GM23248 (cell line): ENCODE measurements around the gene GNG2. TPM values are rescaled to one million over a fixed set of nuclear protein-coding genes. Genes with fewer than 3 reads are reported as not detected.

ENCODE experiments used
- DNase-seq: peaks from one replicate; pipeline ENCODE4 v3.0.0-alpha.2; 2015
- H2AFZ ChIP-seq: fragments of 200-600 bp; sonication (generic); 2 replicates; pipeline ENCODE4 v1.6.1; 2016; ENCODE audit warnings: antibody characterized with exemption
- H3F3A ChIP-seq: fragments of 200-600 bp; sonication (generic); 2 replicates; pipeline ENCODE4 v1.6.1; 2016; ENCODE audit warnings: mild to moderate bottlenecking, antibody characterized with exemption, mixed run types; ENCODE audit not compliant: insufficient read depth
- H3K27ac ChIP-seq: fragments of 200-600 bp; sonication (generic); 2 replicates; pipeline ENCODE4 v1.5.1; 2016; ENCODE audit warnings: mild to moderate bottlenecking
- H3K27me3 ChIP-seq: fragments of 200-600 bp; sonication (generic); replicated peaks from 2 replicates; pipeline ENCODE4 v1.6.1; 2016; ENCODE audit warnings: mild to moderate bottlenecking; ENCODE audit not compliant: insufficient read depth
- H3K36me3 ChIP-seq: fragments of 200-600 bp; sonication (generic); 2 replicates; pipeline ENCODE4 v1.6.1; 2016; ENCODE audit warnings: low read depth, mild to moderate bottlenecking
- H3K4me1 ChIP-seq: fragments of 200-600 bp; sonication (generic); 2 replicates; pipeline ENCODE4 v1.6.1; 2016; ENCODE audit warnings: mild to moderate bottlenecking; ENCODE audit not compliant: insufficient read depth
- H3K4me2 ChIP-seq: fragments of 200-600 bp; sonication (generic); one replicate; pipeline ENCODE4 v1.6.1; 2016; ENCODE audit warnings: mild to moderate bottlenecking; ENCODE audit not compliant: unreplicated experiment
- H3K4me3 ChIP-seq: fragments of 200-600 bp; sonication (generic); 2 replicates; pipeline ENCODE4 v1.5.1; 2016; ENCODE audit warnings: mild to moderate bottlenecking
- H3K79me2 ChIP-seq: fragments of 200-600 bp; sonication (generic); 2 replicates; pipeline ENCODE4 v1.6.1; 2016; ENCODE audit warnings: mild to moderate bottlenecking; ENCODE audit not compliant: insufficient read depth
- H3K9ac ChIP-seq: fragments of 200-600 bp; sonication (generic); 2 replicates; pipeline ENCODE4 v1.6.1; 2016; ENCODE audit warnings: mild to moderate bottlenecking
- H3K9me2 ChIP-seq: fragments of 200-600 bp; sonication (generic); 2 replicates; pipeline ENCODE4 v1.6.1; 2016; ENCODE audit warnings: mixed run types, mild to moderate bottlenecking, moderate library complexity; ENCODE audit not compliant: insufficient read depth
- H3K9me3 ChIP-seq: fragments of 200-600 bp; sonication (generic); one replicate; pipeline ENCODE4 v1.6.1; 2017; ENCODE audit warnings: low read depth
- H4K20me1 ChIP-seq: fragments of 200-600 bp; sonication (generic); 2 replicates; pipeline ENCODE4 v1.6.0; 2016; ENCODE audit not compliant: insufficient read depth
- EZH2 ChIP-seq: fragments of 200-600 bp; sonication (generic); IDR thresholded peaks from 2 replicates; pipeline ENCODE4 v1.6.1; 2018; ENCODE audit warnings: antibody characterized with exemption, mild to moderate bottlenecking; ENCODE audit not compliant: insufficient read depth, poor library complexity, severe bottlenecking
- EZH2phosphoT487 ChIP-seq: fragments of 200-600 bp; sonication (generic); IDR thresholded peaks from 2 replicates; pipeline ENCODE4 v1.6.1; 2018; ENCODE audit warnings: antibody characterized with exemption, moderate library complexity, mild to moderate bottlenecking, low read depth; ENCODE audit not compliant: insufficient read depth
- WGBS, 2 experiments: methylation state at CpG; one replicate each; pipeline ENCODE4 v1.1.6; 2015 to 2017; ENCODE audit warnings: low lambda C conversion rate in 2 of 2, low coverage in 1 of 2; ENCODE audit errors: missing lambda C conversion rate in 2 of 2; 5-methylcytosine and 5-hydroxymethylcytosine counted together
- in situ Hi-C: fragments of 300-500 bp; cut with MboI; formaldehyde crosslinking; loops from 2 replicates; pipeline ENCODE4 v1.15.0; 2020
- polyA plus RNA-seq: library from polyadenylated mRNA; unstranded; fragments of >200 nt; fragmentation: Nextera tagmentation; extraction: Ambion mirVana; gene quantifications from 2 replicates; pipeline ENCODE4 v1.2.1, GENCODE V29; 2016
- total RNA-seq: library from RNA; depleted of rRNA; stranded (reverse); fragments of >200 nt; shearing (Covaris generic); gene quantifications from 2 replicates; pipeline ENCODE4 v1.2.3, GENCODE V29; 2014

The GNG2 gene
- total and polyA plus RNA-seq, 2 experiments from 2014 or later: 13.8 to 16.5 TPM

DNA sequence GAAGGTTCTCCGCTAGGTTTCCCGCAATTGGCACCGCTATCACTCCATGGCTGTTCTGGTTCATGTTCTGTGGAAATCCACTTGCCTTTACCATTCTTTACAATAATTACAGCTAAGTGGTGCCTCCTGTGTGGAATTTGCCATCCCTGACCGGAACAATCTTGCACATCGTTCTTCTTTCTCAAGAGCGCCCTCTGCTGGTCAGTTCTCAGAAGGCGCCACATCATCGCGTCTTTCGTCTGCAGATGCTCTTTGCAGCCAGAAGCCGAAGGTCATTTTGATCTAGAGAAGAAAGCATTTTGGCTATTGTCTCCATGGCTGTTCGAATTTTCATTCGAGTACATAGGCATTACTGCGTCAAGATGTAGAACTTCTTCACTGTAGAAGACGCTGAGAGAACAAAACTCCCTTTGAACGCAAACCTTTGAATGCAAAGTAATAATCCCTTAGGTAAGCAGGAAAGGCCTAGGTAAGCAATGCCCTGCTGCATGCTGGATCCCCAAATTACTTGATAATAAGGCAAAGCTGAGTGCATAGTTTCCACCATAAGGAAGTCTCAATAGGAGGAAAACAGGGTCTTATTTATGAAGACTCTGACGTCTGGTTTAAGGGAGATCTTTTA lies 118.8 kb downstream of the GNG2 start:
- WGBS, 2 experiments: 20 to 25% methylated on average over 17 of the region's 17 CpGs
- Histone ChIP-seq H3K27ac (no peak overlapping the region), H3K27me3 (no peaks in the 10 kb centered on the region), H2AFZ (peak overlapping the region; percentile 32; the same call in 1 of the 2 replicates), H3K4me1 (no peaks in the 10 kb centered on the region), H3K9ac (no peak overlapping the region), H3K36me3 (no peaks in the 10 kb centered on the region), H3F3A (peaks cover 7% of the 10 kb centered on the region; the same call in 1 of the 2 replicates), H3K79me2 (no peaks in the 10 kb centered on the region), H3K9me2 (no peaks in the 10 kb centered on the region), H3K9me3 (no peaks in the 10 kb centered on the region), H4K20me1 (no peaks in the 10 kb centered on the region), H3K4me2 (no peak overlapping the region), H3K4me3 (no peak overlapping the region)
- TF ChIP-seq EZH2phosphoT487: no peak
- no peak for TF ChIP-seq EZH2
- DNase-seq: peak; percentile 79
- in situ Hi-C loops: loop anchor here (10.0 kb wide), 2 partner anchors 194 to 714 kb away; no protein-coding TSS in a partner anchor

DNA sequence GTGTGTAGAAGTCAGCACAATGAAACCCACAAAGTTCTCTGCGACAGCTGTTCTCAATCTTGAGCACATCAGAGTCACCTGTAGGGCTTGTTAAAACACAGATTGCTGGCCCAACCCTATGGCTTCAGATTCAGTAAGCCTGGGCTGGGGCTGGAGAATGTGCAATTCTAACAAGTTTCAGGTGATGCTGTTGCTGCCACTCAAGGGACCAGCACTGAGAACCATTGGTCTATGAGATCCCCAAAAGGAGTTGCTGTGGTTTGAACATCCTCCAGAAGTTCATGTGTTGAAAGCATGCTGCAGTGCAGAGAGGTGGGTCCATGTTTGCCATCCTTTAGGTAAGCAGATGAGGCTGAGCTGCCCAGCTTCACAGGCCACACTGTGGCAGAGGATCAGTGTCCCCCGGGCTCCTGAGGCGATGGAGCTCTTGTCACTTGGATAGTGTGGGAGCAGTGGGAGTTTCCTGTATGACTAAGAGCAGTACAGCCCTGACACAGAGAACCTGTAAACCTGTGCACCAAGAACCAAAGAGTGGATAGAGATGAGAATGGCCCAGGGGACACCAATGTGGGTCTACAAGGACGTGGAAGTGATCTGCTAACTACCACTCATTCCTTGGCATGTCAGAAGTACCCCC lies 120.9 kb downstream of the GNG2 start:
- in situ Hi-C loops: no loop called here
- Histone ChIP-seq H3K36me3 (no peaks in the 10 kb centered on the region), H3K4me1 (no peaks in the 10 kb centered on the region), H3K4me3 (no peak overlapping the region), H4K20me1 (no peaks in the 10 kb centered on the region), H2AFZ (no peak overlapping the region), H3K4me2 (no peak overlapping the region), H3K9me2 (no peaks in the 10 kb centered on the region), H3K27ac (no peak overlapping the region), H3K9ac (no peak overlapping the region), H3F3A (peaks cover 7% of the 10 kb centered on the region; the same call in 1 of the 2 replicates), H3K79me2 (no peaks in the 10 kb centered on the region), H3K9me3 (no peaks in the 10 kb centered on the region), H3K27me3 (no peaks in the 10 kb centered on the region)
- no peak for DNase-seq
- WGBS, 2 experiments: 87 to 89% methylated on average over 4 of the region's 4 CpGs
- TF ChIP-seq EZH2 (no peak), EZH2phosphoT487 (no peak)

DNA sequence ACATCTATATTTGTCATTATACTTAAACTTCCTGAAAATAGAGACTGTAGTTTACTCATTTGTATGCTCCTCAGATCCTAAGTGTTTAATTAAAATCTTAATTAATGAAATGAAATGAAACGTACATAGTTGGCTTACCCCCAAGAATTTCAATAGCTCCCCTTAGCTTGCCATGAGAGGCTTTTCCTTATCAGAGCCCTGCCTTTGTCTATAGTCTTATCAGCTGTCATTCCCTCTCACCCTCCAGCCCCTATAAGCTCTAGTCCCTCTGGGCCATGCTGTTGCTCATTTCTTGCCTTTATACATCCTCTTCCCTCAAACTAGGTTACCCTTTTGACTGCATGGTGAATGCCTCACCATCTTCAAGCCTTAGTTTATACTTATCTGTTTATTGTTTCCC lies 127.8 kb downstream of the GNG2 start:
- no peaks in the 10 kb centered on the region for H3F3A ChIP-seq
- no peak for DNase-seq
- WGBS, 2 experiments: 29 to 46% methylated on average over 1 of the region's 1 CpG

DNA sequence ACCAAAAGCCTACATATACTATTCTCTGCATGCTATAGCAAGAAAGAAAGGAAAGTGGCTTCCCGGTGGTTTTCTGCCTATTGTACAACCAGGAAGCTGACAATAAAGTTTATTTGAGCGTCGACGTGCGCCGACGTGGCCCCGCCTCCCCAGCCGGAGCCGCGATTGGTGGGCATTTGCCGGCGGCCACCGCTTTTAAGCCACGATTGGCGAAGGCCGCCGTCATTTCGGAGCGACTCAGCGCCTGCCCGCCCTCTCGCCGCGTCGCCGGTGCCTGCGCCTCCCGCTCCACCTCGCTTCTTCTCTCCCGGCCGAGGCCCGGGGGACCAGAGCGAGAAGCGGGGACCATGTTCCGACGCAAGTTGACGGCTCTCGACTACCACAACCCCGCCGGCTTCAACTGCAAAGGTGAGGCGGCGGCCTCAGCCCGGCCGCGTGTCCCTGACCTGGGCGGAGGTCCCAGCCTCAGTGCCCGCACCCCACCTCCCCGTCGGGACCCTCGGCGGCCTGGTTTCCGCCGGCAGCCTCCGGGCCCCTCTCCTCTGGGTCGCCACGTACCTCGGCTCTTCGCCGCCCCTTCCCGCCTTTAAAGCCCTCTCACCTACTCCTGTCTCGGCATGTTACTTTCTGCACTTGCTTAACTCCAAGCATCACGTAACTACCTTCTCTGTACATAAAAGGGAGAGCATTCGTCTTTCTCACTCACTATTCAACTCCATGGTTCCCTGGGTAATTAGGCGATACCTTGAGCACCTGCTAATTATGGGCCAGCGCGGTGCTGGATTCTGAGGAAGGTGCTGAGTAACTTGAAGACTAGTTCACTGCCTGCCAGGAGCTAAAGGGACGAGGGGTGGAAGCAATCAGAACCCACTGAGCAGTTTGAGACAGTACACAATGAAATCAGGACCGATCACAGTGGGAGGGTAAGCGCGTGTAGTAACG lies 129.2 kb downstream of the GNG2 start, which contains the start of gene RTRAF:
Gene RTRAF, plus strand, starts transcription at position 254 of the 942 bp plus-strand sequence. Its CDS starts 94 bp downstream, at position 348.
- Histone ChIP-seq H3K79me2 (peaks cover 51% of the 10 kb centered on the region), H3K36me3 (peaks cover 27% of the 10 kb centered on the region), H3K27me3 (no peaks in the 10 kb centered on the region), H3K9me2 (no peaks in the 10 kb centered on the region), H3K4me1 (peaks cover 16% of the 10 kb centered on the region), H3K9me3 (no peaks in the 10 kb centered on the region), H3K4me2 (peak within 1 kb of the TSS; percentile 94), H2AFZ (peak within 1 kb of the TSS; percentile 97), H3K4me3 (peak within 1 kb of the TSS; percentile 99), H3K27ac (peak within 1 kb of the TSS; percentile 58), H4K20me1 (no peaks in the 10 kb centered on the region), H3K9ac (peak within 1 kb of the TSS; percentile 90), H3F3A (peaks cover 5% of the 10 kb centered on the region; the same call in 1 of the 2 replicates)
- in situ Hi-C loops: no loop called here
- 1% methylated on average over 64 to 65 of the region's 72 CpGs for WGBS, 2 experiments
- peak; percentile 98 for DNase-seq
- TF ChIP-seq EZH2phosphoT487 (no peak), EZH2 (no peak)

More for the DNA sequence above, 127.8 kb downstream of the GNG2 start:
- H3K4me1 ChIP-seq: peaks cover 16% of the 10 kb centered on the region
- no peaks in the 10 kb centered on the region for H3K9me3 ChIP-seq
- H3K9ac ChIP-seq: no peak overlapping the region
- H3K79me2 ChIP-seq: peaks cover 38% of the 10 kb centered on the region
- H3K4me3 ChIP-seq: no peak overlapping the region
- H3K27ac ChIP-seq: no peak overlapping the region
- TF ChIP-seq EZH2phosphoT487 (no peak), EZH2 (no peak)
- peak overlapping the region; percentile 97 for H2AFZ ChIP-seq
- H3K9me2 ChIP-seq: no peaks in the 10 kb centered on the region
- H4K20me1 ChIP-seq: no peaks in the 10 kb centered on the region
- H3K4me2 ChIP-seq: no peak overlapping the region
- H3K36me3 ChIP-seq: peaks cover 20% of the 10 kb centered on the region
- no peaks in the 10 kb centered on the region for H3K27me3 ChIP-seq
- in situ Hi-C loops: no loop called here
